Osteocyte (in vitro differentiated cells): ENCODE data around the gene SHROOM3. TPM values are rescaled to one million over a fixed set of nuclear protein-coding genes. Genes with fewer than 3 reads are reported as not detected.
A peak's percentile ranks its signal among the peaks of the same experiment; 100 is the strongest.

Source experiments
- DNase-seq: peaks from one replicate; pipeline ENCODE4 v3.0.0; 2021; ENCODE audit warnings: mixed read lengths; ENCODE audit not compliant: unreplicated experiment; ENCODE audit errors: extremely low spot score
- H3K27ac Mint-ChIP-seq: one replicate; pipeline ENCODE4 v1.8.0; 2021; ENCODE audit warnings: mild to moderate bottlenecking, mixed read lengths; ENCODE audit not compliant: unreplicated experiment
- H3K27me3 Mint-ChIP-seq: one replicate; pipeline ENCODE4 v1.8.0; 2021; ENCODE audit warnings: mixed read lengths; ENCODE audit not compliant: unreplicated experiment
- H3K36me3 Mint-ChIP-seq: one replicate; pipeline ENCODE4 v1.8.0; 2021; ENCODE audit warnings: mixed read lengths; ENCODE audit not compliant: unreplicated experiment
- H3K4me1 Mint-ChIP-seq: one replicate; pipeline ENCODE4 v1.8.0; 2021; ENCODE audit warnings: mixed read lengths; ENCODE audit not compliant: unreplicated experiment
- H3K4me3 Mint-ChIP-seq: one replicate; pipeline ENCODE4 v1.8.0; 2021; ENCODE audit warnings: mild to moderate bottlenecking, moderate library complexity, mixed read lengths; ENCODE audit not compliant: unreplicated experiment
- H3K9me3 Mint-ChIP-seq: one replicate; pipeline ENCODE4 v1.8.0; 2021; ENCODE audit warnings: mixed read lengths; ENCODE audit not compliant: unreplicated experiment
- CTCF ChIP-seq: fragments of 200-600 bp; sonication (generic); IDR thresholded peaks from 2 replicates; pipeline ENCODE4 v1.5.0; 2021; ENCODE audit warnings: antibody characterized with exemption, mild to moderate bottlenecking, moderate library complexity
- total RNA-seq: library from RNA; stranded (reverse); gene quantifications from 2 replicates; pipeline ENCODE4 v1.2.1, GENCODE V29; 2021

Gene SHROOM3
- total RNA-seq, 1 donor from 2014 or later = 4.8 TPM

- TF ChIP-seq CTCF = no peak
- Mint-ChIP-seq H3K36me3 (no peaks in the 10 kb centered on the region), H3K9me3 (no peaks in the 10 kb centered on the region), H3K27me3 (no peaks in the 10 kb centered on the region), H3K27ac (no peak overlapping the region), H3K4me3 (no peak overlapping the region), H3K4me1 (peaks cover 10% of the 10 kb centered on the region)
- DNase-seq = no peak
Observed at GRCh38 chr4:76732246-76732645, 297.2 kb downstream of the SHROOM3 start.

- DNase-seq = no peak
- Mint-ChIP-seq H3K27me3 (no peaks in the 10 kb centered on the region), H3K27ac (no peak overlapping the region), H3K9me3 (no peaks in the 10 kb centered on the region), H3K4me3 (no peak overlapping the region), H3K36me3 (no peaks in the 10 kb centered on the region), H3K4me1 (peaks cover 17% of the 10 kb centered on the region)
- peak; percentile 35 for TF ChIP-seq CTCF
Observed at GRCh38 chr4:76733068-76733771, 298.2 kb downstream of the SHROOM3 start.

- DNase-seq = no peak
- Mint-ChIP-seq H3K36me3 (peaks cover 3% of the 10 kb centered on the region), H3K27ac (no peak overlapping the region), H3K4me3 (no peak overlapping the region), H3K9me3 (no peaks in the 10 kb centered on the region), H3K4me1 (peaks cover 24% of the 10 kb centered on the region), H3K27me3 (no peaks in the 10 kb centered on the region)
- TF ChIP-seq CTCF = no peak
Observed at GRCh38 chr4:76736414-76736813, 301.4 kb downstream of the SHROOM3 start.

GRCh38 chr4:76737180-76737579 lies 302.2 kb downstream of the SHROOM3 start:
- no peak for TF ChIP-seq CTCF
- Mint-ChIP-seq H3K27ac (no peak overlapping the region), H3K4me3 (no peak overlapping the region), H3K4me1 (peaks cover 24% of the 10 kb centered on the region), H3K9me3 (no peaks in the 10 kb centered on the region), H3K36me3 (peaks cover 3% of the 10 kb centered on the region), H3K27me3 (no peaks in the 10 kb centered on the region)
- DNase-seq = no peak

GRCh38 chr4:76737771-76738085 lies 302.7 kb downstream of the SHROOM3 start:
- Mint-ChIP-seq H3K27me3 (no peaks in the 10 kb centered on the region), H3K27ac (peak overlapping the region; percentile 24), H3K4me1 (peaks cover 24% of the 10 kb centered on the region), H3K36me3 (peaks cover 3% of the 10 kb centered on the region), H3K9me3 (no peaks in the 10 kb centered on the region), H3K4me3 (no peak overlapping the region)
- no peak for TF ChIP-seq CTCF
- no peak for DNase-seq
